ENCODE data around the gene TMUB1. TPM values are rescaled to one million over a fixed set of nuclear protein-coding genes. Genes with fewer than 3 reads are reported as not detected.

TMUB1 gene
- total RNA-seq, 1 experiment from 2014 or later, result 45.4 TPM

DNA sequence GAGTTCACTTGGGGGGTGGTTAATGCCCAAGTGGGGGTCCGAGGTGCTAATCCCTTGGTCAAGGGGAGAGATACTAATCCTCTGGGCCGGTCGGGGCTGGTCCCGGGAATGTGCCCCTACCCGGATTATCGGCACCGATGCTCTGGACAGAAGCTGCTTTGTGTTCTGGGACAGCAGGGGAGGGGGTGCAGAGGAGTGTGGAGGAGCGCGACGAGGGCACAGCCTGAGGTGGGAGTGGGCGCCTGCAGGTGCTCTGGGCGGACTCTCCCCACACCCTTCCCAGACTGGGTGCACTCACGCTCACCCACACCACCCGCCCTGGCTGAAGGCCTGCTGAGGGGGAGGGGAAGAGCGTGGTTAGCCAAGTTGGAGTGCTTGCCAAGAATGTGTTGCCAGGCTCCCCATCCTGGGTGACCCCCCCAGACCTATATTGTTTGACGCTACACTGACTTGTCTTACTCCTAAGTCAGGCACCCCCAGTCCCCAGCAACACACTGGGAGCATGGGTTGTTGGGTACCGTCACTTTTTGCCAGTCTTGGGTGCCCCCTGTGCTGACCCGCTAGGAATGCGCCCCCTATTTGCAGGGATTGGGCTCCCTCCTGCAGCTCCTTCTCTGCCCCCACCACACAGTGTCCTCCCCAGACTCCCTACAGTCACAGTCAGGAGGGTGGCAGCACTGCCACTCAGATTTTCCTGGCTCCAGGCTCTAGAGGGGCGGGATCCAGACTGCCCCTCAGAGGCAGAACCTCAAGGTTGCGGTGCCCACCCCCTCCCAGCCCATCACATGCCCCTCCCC is 22.7 kb downstream of the TMUB1 start:
- Histone ChIP-seq H3K14ac (ENCODE audit: insufficient read depth, low read length) (no peak overlapping the region; the same call in 1 of the 2 replicates), H3K56ac (ENCODE audit: insufficient read length, low read depth, low read length) (no peak overlapping the region), H3K79me2 (ENCODE audit: insufficient read depth, low read length) (no peaks in the 10 kb centered on the region), H4K91ac (ENCODE audit: insufficient read length, low read depth, low read length) (no peak overlapping the region), H3K4me2 (ENCODE audit: insufficient read depth, insufficient read length, low read length) (peak overlapping the region; percentile 58), H3K27me3 (ENCODE audit: insufficient read depth, low read length) (no peaks in the 10 kb centered on the region; the same call in 1 of the 2 replicates), H2BK12ac (ENCODE audit: insufficient read length, low read depth, low read length) (no peak overlapping the region), H3K9ac (ENCODE audit: extremely low read depth, insufficient read length, low read length) (no peak overlapping the region), H2BK120ac (ENCODE audit: low read depth, low read length, poor library complexity, severe bottlenecking) (no peak overlapping the region), H3K27ac (ENCODE audit: insufficient read length, low read depth, low read length) (no peak overlapping the region), H3K79me1 (ENCODE audit: insufficient read depth, low read depth, low read length, poor library complexity, severe bottlenecking) (no peaks in the 10 kb centered on the region), H3K23ac (ENCODE audit: insufficient read length, low read depth, low read length) (no peak overlapping the region), H2BK20ac (ENCODE audit: low read depth, low read length, poor library complexity, severe bottlenecking) (no peak overlapping the region), H4K8ac (replicated peaks; ENCODE audit: insufficient read length, low read depth, low read length) (no peak overlapping the region), H2AFZ (ENCODE audit: low read length) (no peak overlapping the region), H4K20me1 (ENCODE audit: control insufficient read depth, insufficient read depth, insufficient read length) (no peaks in the 10 kb centered on the region), H3K4ac (ENCODE audit: low read depth, low read length) (no peak overlapping the region), H2BK5ac (ENCODE audit: insufficient read length, low read length) (no peak overlapping the region), H3K4me1 (ENCODE audit: insufficient read depth, low read length) (peaks cover 8% of the 10 kb centered on the region), H3T11ph (ENCODE audit: low read length) (no peak overlapping the region), H3K9me3 (ENCODE audit: control insufficient read depth, low read depth, low read length) (no peaks in the 10 kb centered on the region), H3K23me2 (ENCODE audit: insufficient read length, low read depth, low read length, poor library complexity, severe bottlenecking) (peaks cover 41% of the 10 kb centered on the region), H2AK5ac (ENCODE audit: insufficient read length, low read length) (no peak overlapping the region), H4K5ac (ENCODE audit: insufficient read length, low read depth, low read length) (no peak overlapping the region), H2BK15ac (ENCODE audit: low read depth, low read length) (no peak overlapping the region), H3K18ac (ENCODE audit: insufficient read length, low read depth, low read length) (no peak overlapping the region)
- peaks cover 40 to 50% of the 10 kb centered on the region in 2 experiments for H3K4me1 Mint-ChIP-seq
- H3K27ac Mint-ChIP-seq, result no peak overlapping the region
- peaks cover 14% of the 10 kb centered on the region for H3K27me3 Mint-ChIP-seq (ENCODE audit: low read depth)
- WGBS (ENCODE audit: extremely low coverage, insufficient read length, low lambda C conversion rate), result no CpG with 5 or more reads among the region's 21 CpGs
- peaks cover 9 to 17% (median 17%) of the 10 kb centered on the region in 3 experiments; a peak in 6 of 7 replicates for H3K36me3 Mint-ChIP-seq (ENCODE audit: insufficient read depth in 1 of 3, low read depth in 3 of 3)
- H3K4me3 Mint-ChIP-seq, result peak overlapping the region; percentile 78 to 91
- TF ChIP-seq, protein P1, sequence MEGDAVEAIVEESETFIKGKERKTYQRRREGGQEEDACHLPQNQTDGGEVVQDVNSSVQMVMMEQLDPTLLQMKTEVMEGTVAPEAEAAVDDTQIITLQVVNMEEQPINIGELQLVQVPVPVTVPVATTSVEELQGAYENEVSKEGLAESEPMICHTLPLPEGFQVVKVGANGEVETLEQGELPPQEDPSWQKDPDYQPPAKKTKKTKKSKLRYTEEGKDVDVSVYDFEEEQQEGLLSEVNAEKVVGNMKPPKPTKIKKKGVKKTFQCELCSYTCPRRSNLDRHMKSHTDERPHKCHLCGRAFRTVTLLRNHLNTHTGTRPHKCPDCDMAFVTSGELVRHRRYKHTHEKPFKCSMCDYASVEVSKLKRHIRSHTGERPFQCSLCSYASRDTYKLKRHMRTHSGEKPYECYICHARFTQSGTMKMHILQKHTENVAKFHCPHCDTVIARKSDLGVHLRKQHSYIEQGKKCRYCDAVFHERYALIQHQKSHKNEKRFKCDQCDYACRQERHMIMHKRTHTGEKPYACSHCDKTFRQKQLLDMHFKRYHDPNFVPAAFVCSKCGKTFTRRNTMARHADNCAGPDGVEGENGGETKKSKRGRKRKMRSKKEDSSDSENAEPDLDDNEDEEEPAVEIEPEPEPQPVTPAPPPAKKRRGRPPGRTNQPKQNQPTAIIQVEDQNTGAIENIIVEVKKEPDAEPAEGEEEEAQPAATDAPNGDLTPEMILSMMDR (conservative IDR thresholded peaks at IDR 0.05), result 0 out of 3 replicates have a peak, but pooled peaks have one; percentile 8
- H3K9me3 Mint-ChIP-seq, result no peaks in the 10 kb centered on the region; a peak in 1 of 5 replicates
- DNase-seq, result no peak

All from H9 (cell line).